Nephron progenitor cell (in vitro differentiated cells): Measurements from ENCODE around the gene SLC51A.

Experiments
- DNase-seq: peaks from one replicate; pipeline ENCODE4 v3.0.0; 2021
- H3K27ac Mint-ChIP-seq: 2 replicates; pipeline ENCODE4 v1.8.0; 2021; ENCODE audit warnings: mild to moderate bottlenecking, moderate library complexity, mixed read lengths
- H3K27me3 Mint-ChIP-seq: 2 replicates; pipeline ENCODE4 v1.8.0; 2021; ENCODE audit warnings: mild to moderate bottlenecking, low read depth, mixed read lengths; ENCODE audit not compliant: poor library complexity
- H3K36me3 Mint-ChIP-seq: 2 replicates; pipeline ENCODE4 v1.8.0; 2021; ENCODE audit warnings: low read depth, mixed read lengths
- H3K4me1 Mint-ChIP-seq: 2 replicates; pipeline ENCODE4 v1.8.0; 2021; ENCODE audit warnings: mixed read lengths
- H3K4me3 Mint-ChIP-seq: 2 replicates; pipeline ENCODE4 v1.8.0; 2021; ENCODE audit warnings: mild to moderate bottlenecking, moderate library complexity, mixed read lengths
- H3K9me3 Mint-ChIP-seq: 2 replicates; pipeline ENCODE4 v1.8.0; 2021; ENCODE audit warnings: mild to moderate bottlenecking, moderate library complexity, mixed read lengths
- CTCF ChIP-seq: fragments of 200-600 bp; sonication (generic); IDR thresholded peaks from 2 replicates; pipeline ENCODE4 v1.5.0; 2021; ENCODE audit warnings: antibody characterized with exemption

SLC51A gene

DNA sequence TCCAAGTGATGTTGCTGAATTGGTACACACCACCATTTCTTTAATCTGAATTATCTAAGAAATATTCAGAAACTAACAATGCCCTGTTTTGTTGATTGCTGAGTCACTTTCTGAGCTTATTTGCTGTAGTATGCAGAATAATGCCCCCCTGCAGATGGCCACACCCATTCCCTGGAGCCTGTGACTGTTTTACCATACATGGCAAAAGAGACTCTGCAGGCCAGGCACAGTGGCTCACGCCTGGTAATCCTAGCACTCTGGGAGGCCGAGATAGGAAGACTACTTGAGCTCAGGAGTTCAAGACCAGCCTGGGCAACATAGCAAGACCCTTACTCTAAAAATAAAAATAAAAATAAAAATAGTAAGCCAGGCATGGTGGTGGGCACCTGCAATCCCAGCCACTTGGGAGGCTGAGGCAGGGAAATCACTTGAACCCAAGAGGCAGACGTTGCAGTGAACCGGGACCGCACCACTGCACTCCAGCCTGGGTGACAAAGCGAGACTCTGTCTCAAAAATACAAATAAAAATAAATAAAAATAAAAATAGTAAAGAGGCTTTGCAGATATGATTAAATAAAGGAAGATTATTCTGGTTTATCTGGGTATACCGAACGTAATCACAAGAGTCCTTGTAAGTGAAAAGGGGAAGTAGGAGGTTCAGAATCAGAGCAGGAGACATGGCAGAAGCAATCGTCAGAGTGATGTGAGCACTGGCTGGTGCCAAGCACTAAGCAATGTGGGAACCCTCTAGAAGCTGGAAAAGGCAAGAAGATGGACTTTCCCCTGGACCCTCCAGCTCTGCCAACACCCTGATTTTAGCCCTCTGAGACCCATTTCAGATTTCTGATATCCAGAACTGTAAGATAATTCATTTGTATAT, 52.2 kb downstream of the SLC51A start:
- Mint-ChIP-seq H3K4me1 (no peaks in the 10 kb centered on the region), H3K36me3 (peaks cover 60% of the 10 kb centered on the region), H3K27ac (no peak overlapping the region), H3K4me3 (no peak overlapping the region), H3K9me3 (peaks cover 5% of the 10 kb centered on the region), H3K27me3 (peaks cover 2% of the 10 kb centered on the region)
- DNase-seq, result no peak
- TF ChIP-seq CTCF, result no peak

DNA sequence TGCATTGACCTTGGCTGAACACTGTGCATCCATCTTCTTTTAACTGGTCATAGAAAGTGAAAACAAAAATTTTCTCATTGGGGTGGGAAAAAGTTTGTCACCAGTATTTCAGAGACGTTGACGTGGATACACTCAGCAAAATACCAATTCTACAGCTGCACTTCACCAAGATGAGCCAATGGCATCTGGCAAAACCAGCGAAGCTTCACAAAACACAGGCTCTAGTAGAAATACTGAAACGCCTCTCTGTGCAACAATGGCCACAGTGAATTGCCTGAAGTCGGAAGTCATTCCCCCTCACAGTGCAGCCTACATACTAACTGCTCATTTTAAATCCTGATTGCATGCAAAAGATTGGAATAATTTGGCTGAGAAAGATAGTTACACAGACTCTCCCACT, 54.2 kb downstream of the SLC51A start:
- Mint-ChIP-seq H3K9me3 (peaks cover 16% of the 10 kb centered on the region), H3K36me3 (peaks cover 60% of the 10 kb centered on the region), H3K4me1 (no peaks in the 10 kb centered on the region), H3K27ac (no peak overlapping the region), H3K4me3 (no peak overlapping the region), H3K27me3 (peaks cover 2% of the 10 kb centered on the region)
- DNase-seq, result no peak
- no peak for TF ChIP-seq CTCF

DNA sequence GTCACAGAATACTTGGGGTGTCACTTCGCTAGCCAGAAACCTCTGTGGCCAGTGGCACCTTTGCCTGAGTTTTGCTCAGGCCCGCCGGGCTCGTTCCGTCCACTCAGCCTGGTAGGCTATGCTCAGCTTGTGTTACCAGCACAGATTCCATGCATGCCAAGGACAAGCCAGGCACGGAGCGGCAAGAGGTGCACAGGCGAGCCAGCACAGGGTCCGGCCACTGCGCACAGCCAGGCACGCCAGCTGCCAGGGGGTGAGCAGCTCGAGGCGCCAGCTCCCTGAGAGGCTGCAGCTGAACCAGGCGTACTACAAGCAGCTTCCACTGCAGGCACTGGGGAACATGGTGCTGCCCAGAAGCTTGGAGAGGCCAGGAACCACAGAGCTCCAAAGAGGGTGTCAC, 56.5 kb downstream of the SLC51A start:
- Mint-ChIP-seq H3K27ac (no peak overlapping the region), H3K9me3 (peaks cover 16% of the 10 kb centered on the region), H3K4me1 (no peaks in the 10 kb centered on the region), H3K4me3 (no peak overlapping the region), H3K36me3 (peaks cover 49% of the 10 kb centered on the region), H3K27me3 (peaks cover 6% of the 10 kb centered on the region)
- TF ChIP-seq CTCF, result no peak
- no peak for DNase-seq

- Mint-ChIP-seq H3K36me3 (peaks cover 53% of the 10 kb centered on the region), H3K27me3 (peaks cover 6% of the 10 kb centered on the region), H3K4me1 (no peaks in the 10 kb centered on the region), H3K4me3 (no peak overlapping the region), H3K27ac (no peak overlapping the region), H3K9me3 (peaks cover 16% of the 10 kb centered on the region)
- no peak for TF ChIP-seq CTCF
- DNase-seq, result no peak
These were observed 57.3 kb downstream of the SLC51A start for GRCh38 chr3:196273655-196274054.

- H3K27me3 Mint-ChIP-seq, result peaks cover 4% of the 10 kb centered on the region
- TF ChIP-seq CTCF, result no peak
- peaks cover 52% of the 10 kb centered on the region for H3K36me3 Mint-ChIP-seq
- no peak for DNase-seq
- H3K4me3 Mint-ChIP-seq, result no peak overlapping the region
- no peak overlapping the region for H3K27ac Mint-ChIP-seq
- peaks cover 5% of the 10 kb centered on the region for H3K4me1 Mint-ChIP-seq
- H3K9me3 Mint-ChIP-seq, result peaks cover 16% of the 10 kb centered on the region
These were observed 58.3 kb downstream of the SLC51A start for GRCh38 chr3:196274585-196274984.

GRCh38 chr3:196275126-196275525, 58.8 kb downstream of the SLC51A start:
- no peak overlapping the region for H3K4me3 Mint-ChIP-seq

More at GRCh38 chr3:196275126-196275525, 58.8 kb downstream of the SLC51A start:
- Mint-ChIP-seq H3K27me3 (peaks cover 4% of the 10 kb centered on the region), H3K4me1 (peaks cover 5% of the 10 kb centered on the region), H3K36me3 (peaks cover 48% of the 10 kb centered on the region), H3K27ac (peak overlapping the region; percentile 1), H3K9me3 (peaks cover 16% of the 10 kb centered on the region)
- no peak for TF ChIP-seq CTCF
- no peak for DNase-seq
